ENCODE results near the gene KRTAP5-4.
A peak's percentile ranks its signal among the peaks of the same experiment; 100 is the strongest.
"Not testable (repeated sequence)": the region's sequence is repeated elsewhere in the genome, so short reads cannot be mapped to it uniquely, and the experiment has no call there.

KRTAP5-4 gene

GRCh38 chr11:1600626-1601025 lies 21.3 kb downstream of the KRTAP5-4 start:
- DNase-seq (ENCODE audit: low read depth in 2 of 2): no peak

DNA sequence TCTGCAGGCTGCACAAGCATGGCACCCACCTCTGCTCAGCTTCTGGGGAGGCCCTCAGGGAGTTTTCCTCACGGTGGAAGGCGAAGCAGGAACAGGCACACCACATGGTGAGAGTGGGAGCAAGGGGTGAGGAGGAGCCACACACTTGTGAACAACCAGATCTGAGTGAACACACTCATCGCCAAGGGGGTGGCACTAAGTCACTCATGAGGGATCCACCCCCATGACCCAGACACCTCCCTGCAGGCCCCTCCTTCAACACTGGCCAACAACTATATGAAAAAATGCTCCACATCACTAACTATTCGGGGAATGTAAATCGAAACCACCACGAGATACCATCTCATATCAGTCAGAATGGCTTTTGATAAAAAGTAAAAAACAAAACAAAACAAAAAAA lies 23.1 kb downstream of the KRTAP5-4 start:
- DNase-seq (ENCODE audit: low read depth in 2 of 2): no peak

GRCh38 chr11:1598406-1598805 lies 23.5 kb downstream of the KRTAP5-4 start:
- DNase-seq (ENCODE audit: low read depth in 2 of 2): not testable (repeated sequence)

GRCh38 chr11:1597994-1598380 lies 24.0 kb downstream of the KRTAP5-4 start, which contains the start of gene KRTAP5-2:
TSS of gene KRTAP5-2 (minus strand) at chr11:1598294. CDS start at chr11:1598250, 44 bp downstream.
- no peak for DNase-seq (ENCODE audit: low read depth in 2 of 2)

DNA sequence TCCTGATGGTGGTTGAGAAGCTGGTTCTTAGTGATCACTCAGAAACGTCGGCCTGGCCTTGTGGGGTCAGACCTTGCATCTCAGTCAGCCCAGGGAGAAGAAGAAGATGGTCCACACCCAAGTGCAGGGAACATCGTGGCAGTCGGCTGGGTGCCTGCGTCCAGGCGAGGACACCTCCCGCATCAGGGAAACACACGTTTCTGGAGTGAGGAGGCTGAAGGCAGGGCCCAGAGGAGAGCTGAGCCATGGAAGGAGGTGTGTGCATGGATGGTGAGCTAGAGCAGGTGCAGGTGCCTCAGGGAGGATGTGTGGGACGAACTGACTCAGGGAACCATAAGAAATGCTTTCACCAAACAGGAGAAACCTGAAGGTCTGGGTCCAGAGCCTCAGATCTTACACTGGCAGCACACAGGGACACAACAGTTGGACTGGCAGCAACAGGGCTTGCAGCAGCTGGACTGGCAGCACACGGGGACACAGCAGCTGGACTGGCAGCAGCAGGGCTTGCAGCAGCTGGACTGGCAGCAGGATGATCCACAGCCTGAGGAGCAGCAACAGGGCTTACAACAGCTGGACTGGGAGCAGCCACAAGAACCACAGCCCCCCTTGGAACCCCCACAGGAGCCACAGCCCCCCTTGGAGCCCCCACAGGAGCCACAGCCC lies 24.5 kb downstream of the KRTAP5-4 start:
- DNase-seq (ENCODE audit: low read depth in 2 of 2): no peak

- not testable (repeated sequence) for DNase-seq (ENCODE audit: low read depth in 2 of 2)
Observed at GRCh38 chr11:1596576-1597121, 25.3 kb downstream of the KRTAP5-4 start.

GRCh38 chr11:1595994-1596575 lies 25.9 kb downstream of the KRTAP5-4 start:
- not testable (repeated sequence) for DNase-seq (ENCODE audit: low read depth in 2 of 2)

GRCh38 chr11:1592628-1593027 lies 29.3 kb downstream of the KRTAP5-4 start:
- no peak for DNase-seq (ENCODE audit: low read depth in 2 of 2)

- no peak for DNase-seq (ENCODE audit: low read depth in 2 of 2)
Observed at GRCh38 chr11:1589996-1590395, 31.9 kb downstream of the KRTAP5-4 start.

DNA sequence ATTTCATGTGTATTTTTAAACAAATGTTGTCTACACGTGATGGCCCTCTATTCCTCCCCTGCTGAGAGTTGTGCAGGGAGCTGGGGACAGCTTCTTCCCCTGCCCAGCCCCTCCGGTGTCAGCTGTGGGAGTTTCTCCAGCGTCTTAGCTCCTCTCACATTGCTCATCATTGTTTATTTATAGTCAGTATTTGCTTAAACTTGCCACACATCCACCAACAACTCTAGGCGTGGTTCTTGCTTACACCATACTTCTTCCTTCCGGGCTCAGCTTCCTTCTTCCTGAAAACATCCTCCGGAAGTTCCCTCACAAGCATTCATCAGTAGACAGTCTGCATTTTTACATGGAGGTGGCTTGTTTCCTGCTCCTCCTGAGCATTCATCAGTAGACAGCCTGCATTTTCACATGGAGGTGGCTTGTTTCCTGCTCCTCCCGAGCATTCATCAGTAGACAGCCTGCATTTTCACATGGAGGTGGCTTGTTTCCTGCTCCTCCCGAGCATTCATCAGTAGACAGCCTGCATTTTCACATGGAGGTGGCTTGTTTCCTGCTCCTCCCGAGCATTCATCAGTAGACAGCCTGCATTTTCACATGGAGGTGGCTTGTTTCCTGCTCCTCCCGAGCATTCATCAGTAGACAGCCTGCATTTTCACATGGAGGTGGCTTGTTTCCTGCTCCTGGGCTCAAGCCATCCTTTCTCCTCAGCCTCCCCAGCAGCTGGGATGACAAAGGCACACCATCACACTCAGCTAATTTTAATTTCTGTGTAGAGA lies 32.6 kb downstream of the KRTAP5-4 start:
- not testable (repeated sequence) for DNase-seq (ENCODE audit: low read depth in 2 of 2)

DNA sequence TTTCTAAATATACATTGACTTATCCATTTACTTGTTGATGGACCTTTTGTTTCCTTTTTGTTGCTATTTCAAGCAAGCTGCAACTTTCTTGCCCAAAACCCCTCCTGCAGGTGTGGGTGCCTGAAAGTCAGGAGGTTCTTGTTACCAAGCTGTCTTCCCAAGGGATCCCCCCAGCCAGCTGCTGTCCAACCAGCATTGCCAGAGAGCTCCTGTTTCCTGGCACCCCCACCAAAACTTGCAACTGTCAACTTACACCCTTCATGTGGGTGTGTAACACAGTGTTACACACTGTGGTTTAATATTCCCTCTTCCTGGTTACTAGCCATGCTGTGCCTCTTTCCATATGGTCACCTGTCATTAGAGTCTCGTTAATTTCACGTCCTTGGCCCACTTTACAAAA lies 35.2 kb downstream of the KRTAP5-4 start:
- no peak for DNase-seq (ENCODE audit: low read depth in 2 of 2)

DNA sequence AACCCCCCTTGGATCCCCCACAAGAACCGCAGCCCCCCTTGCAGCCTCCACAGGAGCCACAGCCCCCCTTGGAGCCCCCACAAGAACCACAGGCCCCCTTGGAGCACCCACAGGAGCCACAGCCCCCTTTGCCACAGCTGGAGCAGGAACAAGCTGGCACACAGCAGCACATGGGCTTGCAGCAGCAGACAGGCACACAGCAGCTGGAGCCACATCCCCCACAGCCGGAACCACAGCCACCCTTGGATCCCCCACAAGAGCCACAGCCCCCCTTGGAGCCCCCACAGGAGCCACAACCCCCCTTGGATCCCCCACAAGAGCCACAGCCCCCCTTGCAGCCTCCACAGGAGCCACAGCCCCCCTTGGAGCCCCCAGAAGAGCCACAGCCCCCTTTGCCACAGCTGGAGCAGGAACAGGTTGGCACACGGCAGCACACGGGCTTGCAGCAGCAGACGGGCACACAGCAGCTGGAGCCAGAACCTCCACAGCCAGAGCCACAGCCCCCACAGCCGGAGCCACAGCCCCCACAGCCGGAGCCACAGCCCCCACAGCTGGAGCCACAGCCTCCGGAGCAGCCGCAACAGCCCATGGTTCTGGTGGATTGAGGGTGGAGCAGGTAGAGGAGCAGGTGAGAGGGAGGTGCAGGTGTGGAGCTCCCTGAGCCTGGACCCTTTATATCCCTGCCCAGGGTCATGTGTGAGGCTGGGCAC lies 37.1 kb downstream of the KRTAP5-4 start, which contains the start of gene KRTAP5-1:
TSS of gene KRTAP5-1 (minus strand) at position 623 of the 710 bp plus-strand sequence. CDS start at position 589, 34 bp downstream.
- not testable (repeated sequence) for DNase-seq (ENCODE audit: low read depth in 2 of 2)

DNA sequence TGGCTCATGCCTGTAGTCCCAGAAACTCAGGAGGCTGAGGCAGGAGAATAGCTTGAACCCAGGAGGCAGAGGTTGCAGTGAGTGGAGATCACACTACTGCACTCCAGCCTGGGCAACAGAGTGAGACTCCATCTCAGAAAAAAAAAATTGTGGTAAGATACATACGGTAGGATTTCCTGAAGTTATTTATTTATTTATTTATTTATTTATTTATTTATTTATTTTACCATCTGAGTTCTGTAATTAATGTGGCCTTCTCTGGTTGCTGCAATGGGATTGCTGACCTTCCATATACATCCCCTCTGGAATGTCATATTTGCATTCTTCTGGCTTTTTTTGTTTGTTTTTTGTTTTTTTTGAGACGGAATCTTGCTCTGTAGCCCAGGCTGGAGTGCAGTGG lies 39.0 kb downstream of the KRTAP5-4 start:
- DNase-seq (ENCODE audit: low read depth in 2 of 2): not testable (repeated sequence)

GRCh38 chr11:1581976-1582375 lies 40.0 kb downstream of the KRTAP5-4 start:
- no peak for DNase-seq (ENCODE audit: low read depth in 2 of 2)

DNA sequence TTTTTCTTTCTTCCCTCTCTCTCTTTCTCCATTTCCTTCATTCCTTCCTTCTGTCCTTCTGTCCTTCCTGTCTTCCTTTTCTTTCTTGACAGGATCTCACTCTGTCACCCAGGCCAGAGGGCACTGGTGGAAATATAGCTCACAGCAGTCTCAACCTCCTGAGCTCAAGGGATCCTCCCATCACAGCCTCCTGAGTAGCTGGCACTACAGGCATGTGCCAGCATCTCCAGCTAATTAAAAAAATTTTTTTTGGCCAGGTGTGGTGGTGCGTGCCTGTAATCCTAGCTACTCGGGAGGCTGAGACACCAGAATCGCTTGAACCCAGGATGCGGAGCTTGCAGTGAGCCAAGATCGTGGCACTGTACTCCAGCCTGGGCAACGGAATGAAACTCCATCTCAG lies 45.1 kb downstream of the KRTAP5-4 start:
- DNase-seq (ENCODE audit: low read depth in 2 of 2): no peak

- not testable (repeated sequence) for DNase-seq (ENCODE audit: low read depth in 2 of 2)
Observed at GRCh38 chr11:1575756-1576155, 46.2 kb downstream of the KRTAP5-4 start.

DNA sequence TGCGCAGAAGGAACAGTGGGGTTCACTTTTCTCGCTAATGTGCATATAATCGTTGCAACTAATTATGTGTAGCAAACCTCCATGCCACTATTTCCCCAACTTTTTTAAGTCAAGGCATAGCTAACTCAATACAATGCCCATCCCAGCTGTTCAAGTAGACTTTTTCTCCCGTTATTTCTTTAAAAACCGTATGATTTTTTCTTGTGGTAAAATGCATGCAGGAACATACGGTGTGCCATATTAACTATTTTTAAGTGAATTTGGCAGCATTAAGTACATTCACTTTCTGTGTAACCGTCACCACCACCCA lies 47.0 kb downstream of the KRTAP5-4 start:
- DNase-seq (ENCODE audit: low read depth in 2 of 2): no peak

DNA sequence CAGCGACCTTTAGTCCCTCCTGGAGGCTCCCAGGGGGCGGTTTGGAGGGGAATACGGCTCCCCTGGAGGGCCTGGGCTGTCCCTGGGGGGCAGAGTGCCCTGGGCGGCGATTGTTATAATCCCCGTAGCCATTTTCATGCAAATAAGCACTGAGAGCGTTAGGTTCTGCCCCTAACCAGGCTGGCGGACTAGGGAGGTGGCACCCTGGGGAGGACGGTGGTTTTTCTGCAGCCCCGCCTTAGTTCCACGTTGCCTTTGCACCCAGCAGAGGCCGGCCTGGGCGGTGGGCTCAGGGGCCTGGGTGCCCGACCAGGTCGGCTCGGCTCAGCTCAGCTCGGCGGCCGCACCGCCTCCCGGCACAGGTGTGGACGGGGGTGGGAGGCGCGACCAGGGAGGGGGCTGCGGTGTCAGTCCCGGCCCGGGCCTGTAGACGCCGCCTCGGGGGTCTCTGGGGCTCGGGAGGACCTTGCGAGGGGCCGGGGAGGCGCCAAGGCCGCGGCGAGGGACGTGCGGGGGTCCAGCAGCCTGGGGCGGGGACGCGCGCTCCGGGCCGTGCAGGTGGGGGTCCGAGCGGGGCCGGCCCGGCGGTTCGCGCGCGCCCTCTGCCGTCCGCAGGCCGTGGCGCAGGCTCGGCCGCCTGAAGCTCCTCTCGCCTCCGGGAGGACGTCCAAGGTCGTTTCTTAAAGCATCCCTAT lies 47.6 kb downstream of the KRTAP5-4 start:
- peak in 1 of 2 donors; percentile 29 for DNase-seq (ENCODE audit: low read depth in 2 of 2)

GRCh38 chr11:1573903-1574237 lies 48.1 kb downstream of the KRTAP5-4 start:
- DNase-seq (ENCODE audit: low read depth in 2 of 2): no peak

GRCh38 chr11:1573077-1573902 lies 48.6 kb downstream of the KRTAP5-4 start:
- no peak for DNase-seq (ENCODE audit: low read depth in 2 of 2)
